COLO668 (cell line): ENCODE data around the gene SLC9A9.
A peak's percentile ranks its signal among the peaks of the same experiment; 100 is the strongest.
"Not testable (repeated sequence)": the region's sequence is repeated elsewhere in the genome, so short reads cannot be mapped to it uniquely, and the experiment has no call there.

Source experiments
- DNase-seq: peaks from one replicate; lab custom pipeline; 2025; ENCODE audit not compliant: unreplicated experiment; lab: John Stamatoyannopoulos, UW

SLC9A9 gene

DNA sequence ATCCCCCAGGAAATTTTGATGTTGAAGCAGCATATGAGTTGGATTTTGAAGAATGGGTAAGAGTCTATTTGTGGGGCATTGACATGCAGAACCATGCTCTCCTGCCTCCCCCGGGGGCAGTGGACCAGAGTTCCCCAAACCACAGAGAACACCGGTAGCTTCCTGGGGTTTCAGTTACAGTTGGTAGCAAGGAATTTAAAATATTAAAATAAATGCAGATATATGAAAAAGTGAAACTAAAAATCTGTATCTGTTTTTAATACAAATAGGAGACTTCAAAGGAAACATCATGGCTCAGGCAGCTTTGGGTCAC lies 37.4 kb downstream of the SLC9A9 start:
- DNase-seq, result no peak

GRCh38 chr3:143810166-143810952 lies 37.9 kb downstream of the SLC9A9 start:
- no peak for DNase-seq

- no peak for DNase-seq
These were observed 39.1 kb downstream of the SLC9A9 start for GRCh38 chr3:143809121-143809621.

- DNase-seq, result no peak
These were observed 40.2 kb downstream of the SLC9A9 start for GRCh38 chr3:143808030-143808429.

DNA sequence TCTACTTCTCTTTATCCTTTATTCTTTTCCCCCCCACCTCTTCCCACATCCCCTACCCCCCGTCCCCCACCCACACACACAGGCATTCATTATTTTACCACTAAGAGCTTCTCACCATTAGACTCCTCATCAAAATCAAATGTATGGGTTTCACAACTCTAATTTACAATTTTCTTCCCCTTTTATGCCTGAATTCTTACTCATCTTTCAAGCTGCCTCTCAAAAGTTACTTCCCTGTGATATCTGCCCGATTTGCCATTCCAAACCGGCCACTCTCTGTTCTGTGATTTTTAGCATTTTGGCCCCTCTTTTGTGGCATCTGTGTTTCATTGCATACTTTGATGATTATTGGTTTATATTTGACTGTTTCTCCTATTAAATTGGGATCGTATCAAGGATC lies 42.2 kb downstream of the SLC9A9 start:
- DNase-seq, result no peak

GRCh38 chr3:143805476-143805875 lies 42.8 kb downstream of the SLC9A9 start:
- DNase-seq, result not testable (repeated sequence)

DNA sequence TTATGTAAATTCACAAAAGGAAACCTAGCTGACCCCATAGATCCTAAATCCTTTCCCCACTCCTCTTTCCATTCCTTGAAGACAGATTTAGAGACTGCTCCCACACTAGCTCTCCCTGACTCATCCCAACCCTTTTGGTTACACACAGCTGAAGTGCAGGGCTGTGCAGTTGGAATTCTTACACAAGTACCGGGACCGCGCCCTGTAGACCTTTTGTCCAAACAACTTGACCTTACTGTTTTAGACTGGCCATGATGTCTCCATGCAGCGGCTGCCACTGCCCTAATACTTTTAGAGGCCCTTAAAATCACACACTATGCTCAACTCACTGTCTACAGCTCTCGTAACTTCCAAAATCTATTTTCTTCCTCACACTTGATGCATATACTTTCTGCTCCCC lies 47.2 kb downstream of the SLC9A9 start:
- DNase-seq, result not testable (repeated sequence)

DNA sequence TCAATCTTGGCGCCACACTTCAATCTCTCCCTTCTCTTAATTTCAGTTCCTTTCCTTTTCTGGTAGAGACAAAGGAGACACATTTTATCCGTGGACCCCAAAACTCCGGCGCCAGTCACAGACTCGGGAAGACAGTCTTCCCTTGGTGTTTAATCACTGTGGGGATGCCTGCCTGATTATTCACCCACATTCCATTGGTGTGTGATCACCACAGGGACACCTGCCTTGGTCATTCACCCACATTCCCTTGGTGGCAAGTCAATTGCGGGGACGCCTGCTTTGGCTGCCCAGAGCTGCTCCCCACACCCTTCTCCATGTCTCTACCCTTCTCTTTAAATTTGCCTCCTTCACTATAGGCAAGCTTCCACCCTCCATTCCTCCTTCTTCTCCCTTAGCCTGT lies 50.1 kb downstream of the SLC9A9 start:
- not testable (repeated sequence) for DNase-seq

GRCh38 chr3:143795874-143796273 lies 52.4 kb downstream of the SLC9A9 start:
- DNase-seq, result no peak

DNA sequence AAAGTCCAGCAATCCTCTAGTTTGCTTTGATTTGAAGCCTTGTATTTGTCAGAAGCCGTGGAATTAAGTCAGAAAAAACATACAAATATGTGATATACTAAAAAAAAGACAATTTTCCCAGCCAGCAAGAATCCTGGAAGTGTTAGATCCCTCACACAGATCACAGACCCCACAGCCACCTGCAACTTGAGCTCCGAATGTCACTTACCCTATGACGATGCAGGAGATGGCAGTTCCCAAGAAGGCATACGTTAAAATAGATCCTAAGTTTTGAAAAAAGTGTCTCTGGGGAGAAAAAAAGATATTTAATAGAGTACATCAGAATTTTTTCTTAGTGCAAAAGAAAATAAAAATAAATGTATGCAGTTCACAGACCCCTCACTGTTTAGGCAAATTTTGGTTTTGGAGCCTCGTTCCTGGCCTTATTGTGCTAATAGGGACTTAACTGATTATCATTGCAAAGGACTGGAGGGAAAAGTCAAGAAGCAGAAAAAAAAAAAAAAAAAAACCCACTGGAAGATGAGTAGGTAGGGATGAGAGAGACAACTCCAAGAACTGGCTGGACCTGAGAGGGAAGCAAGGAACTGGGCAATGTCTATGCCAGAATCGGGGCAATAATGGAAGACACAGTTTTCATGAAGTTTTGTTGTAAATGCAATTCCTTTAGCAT lies 53.3 kb downstream of the SLC9A9 start:
- DNase-seq, result no peak

- DNase-seq, result no peak
These were observed 54.3 kb downstream of the SLC9A9 start for GRCh38 chr3:143793971-143794370.

DNA sequence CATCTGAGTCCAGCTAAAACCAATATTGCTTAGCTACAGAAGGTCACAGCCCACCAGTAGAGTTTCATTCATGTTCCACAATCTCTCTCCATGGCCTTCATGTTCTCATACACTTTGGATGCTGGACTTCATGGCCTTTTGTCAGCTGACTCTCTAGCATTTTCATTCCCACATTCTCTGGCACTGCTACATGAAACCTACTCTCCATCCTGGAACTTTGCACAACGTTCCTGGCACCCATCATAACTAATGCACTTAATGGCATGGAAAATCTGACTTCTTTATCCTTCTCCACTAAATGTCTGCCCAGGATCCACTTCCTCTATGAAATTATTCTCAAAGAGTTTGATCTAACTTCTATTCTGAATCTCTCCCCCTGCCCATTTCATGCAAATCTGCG lies 56.9 kb downstream of the SLC9A9 start:
- no peak for DNase-seq

- DNase-seq, result no peak
These were observed 61.8 kb downstream of the SLC9A9 start for GRCh38 chr3:143786219-143787191.

DNA sequence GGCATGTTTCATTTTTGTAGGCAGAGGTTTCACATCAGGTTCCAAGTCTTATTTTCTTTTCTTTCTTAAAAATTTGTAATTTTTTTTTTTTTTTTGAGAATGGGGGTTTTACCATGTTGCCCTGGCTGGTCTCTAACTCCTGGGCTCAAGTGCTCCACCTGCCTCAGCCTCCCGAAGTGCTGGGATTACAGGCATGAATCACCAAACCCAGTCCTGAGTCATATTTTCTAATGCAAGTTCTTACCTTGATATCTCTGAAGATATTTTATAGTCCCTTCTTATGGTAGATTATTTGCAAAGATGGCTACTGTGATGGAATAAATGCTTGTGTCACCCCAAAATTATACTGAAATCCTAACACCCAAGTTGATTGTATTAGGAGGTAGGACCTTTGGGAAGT lies 63.8 kb downstream of the SLC9A9 start:
- no peak for DNase-seq

DNA sequence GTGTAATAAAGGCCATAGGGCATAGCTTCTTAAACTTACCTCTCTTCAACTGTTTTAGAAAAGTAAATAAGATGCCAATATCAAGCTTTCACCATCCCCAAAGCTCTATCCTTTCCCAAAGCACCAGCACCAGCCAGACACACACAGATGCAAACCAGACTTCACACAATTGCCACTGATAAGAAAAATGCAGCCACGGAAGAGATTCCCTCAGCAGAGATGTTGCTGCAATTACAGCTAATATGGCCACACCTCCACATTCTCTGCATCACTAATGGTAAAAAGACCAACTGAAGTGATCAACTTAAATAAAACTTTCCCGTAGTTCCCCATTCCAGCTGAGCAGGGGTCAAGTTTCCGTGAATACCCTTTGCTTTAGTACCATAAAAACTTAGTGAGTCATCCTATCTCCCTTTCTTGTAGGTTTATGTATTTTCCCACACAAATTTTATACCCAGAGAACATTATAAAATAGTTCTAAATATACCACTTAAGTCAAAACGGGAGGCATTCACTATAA lies 64.4 kb downstream of the SLC9A9 start:
- DNase-seq, result no peak

GRCh38 chr3:143775459-143775858 lies 72.8 kb downstream of the SLC9A9 start:
- DNase-seq, result peak; percentile 1

DNA sequence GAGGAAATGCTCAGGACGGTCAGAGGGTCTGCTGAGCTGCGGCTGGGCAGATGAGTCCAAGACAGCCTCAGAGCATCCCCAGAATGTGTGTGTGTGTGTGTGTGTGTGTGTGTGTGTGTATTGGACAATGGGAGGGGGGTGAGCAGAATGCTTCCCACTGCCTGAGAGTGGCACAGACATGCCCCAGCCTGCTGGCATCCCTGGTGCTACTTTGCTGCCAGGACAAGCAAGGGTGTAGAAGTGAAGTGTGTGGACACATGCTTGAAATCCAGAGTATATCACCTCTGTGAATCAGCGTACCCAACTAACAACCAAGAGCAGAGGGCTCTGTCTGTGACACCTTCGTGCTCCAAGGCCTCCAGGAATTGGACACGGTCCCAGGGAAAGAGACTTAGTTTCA lies 76.3 kb downstream of the SLC9A9 start:
- no peak for DNase-seq

GRCh38 chr3:143771258-143771657 lies 77.0 kb downstream of the SLC9A9 start:
- no peak for DNase-seq

DNA sequence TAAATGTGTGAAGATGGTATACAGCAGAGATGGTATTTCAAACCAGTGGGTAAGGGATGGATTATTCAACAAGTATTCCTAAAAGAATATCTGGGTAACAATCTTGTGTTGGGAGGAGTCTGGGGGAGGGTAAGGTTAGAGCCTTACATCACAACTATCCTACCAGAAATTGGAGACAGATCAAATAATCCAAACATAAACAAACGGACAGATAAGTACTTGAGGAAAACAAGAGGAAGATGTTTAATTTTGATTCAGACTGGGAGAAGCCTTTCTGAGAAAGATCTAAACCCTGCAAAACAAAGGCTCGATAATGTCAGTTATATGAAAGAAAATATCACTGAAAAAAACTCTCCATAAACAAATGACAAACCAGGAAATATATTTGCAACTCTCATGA lies 77.9 kb downstream of the SLC9A9 start:
- no peak for DNase-seq

DNA sequence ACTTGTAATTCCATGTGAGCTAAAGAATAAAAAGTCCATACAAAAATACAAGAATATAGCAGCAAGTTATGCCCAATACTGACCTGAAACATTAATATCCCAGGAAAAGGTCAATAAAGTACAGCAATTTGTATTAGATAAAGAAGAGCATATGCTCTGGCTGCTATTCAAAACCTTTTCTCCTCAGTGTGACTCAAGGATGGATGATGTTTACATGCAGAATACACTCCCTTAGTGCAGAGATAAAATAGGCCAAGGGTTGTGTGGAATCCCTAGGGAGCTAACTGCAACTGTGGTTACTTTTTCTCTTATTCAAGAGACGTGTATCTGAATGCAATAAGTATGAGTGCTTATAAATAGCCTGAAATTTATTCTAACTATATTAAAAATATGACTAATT lies 78.7 kb downstream of the SLC9A9 start:
- DNase-seq, result no peak

GRCh38 chr3:143764840-143765239 lies 83.4 kb downstream of the SLC9A9 start:
- no peak for DNase-seq
